Measurements from ENCODE around the gene LRRC34.

The LRRC34 gene

DNA sequence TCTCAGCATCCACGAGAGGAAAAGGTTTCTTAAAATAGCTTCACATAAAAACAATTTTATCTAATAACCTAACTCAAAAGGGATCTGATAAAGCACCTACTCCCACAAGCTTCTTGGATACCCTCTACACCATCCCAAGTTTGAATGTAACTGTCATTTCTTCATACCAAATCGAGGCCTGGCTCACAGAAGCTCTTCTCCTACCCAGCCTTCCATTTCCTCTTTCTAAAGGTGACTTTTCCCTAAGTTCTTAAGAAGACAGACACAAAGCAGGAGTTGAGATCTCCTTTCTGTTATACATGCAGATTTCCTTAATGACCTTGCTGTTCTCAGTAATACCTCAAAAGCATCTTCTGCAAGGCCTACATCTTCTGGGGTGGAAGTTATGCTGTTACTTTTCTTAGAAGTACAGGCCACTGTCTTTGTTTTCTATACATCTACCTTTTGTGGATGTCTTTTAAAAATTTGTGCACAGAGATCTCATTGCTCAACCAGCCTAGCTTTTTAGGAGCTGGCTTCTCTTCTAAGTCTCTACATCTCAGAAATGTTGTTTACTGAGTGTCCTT is 3.4 kb downstream of the LRRC34 start:
- DNase-seq (ENCODE audit: low read depth) = no peak
- TF ChIP-seq, protein P1, sequence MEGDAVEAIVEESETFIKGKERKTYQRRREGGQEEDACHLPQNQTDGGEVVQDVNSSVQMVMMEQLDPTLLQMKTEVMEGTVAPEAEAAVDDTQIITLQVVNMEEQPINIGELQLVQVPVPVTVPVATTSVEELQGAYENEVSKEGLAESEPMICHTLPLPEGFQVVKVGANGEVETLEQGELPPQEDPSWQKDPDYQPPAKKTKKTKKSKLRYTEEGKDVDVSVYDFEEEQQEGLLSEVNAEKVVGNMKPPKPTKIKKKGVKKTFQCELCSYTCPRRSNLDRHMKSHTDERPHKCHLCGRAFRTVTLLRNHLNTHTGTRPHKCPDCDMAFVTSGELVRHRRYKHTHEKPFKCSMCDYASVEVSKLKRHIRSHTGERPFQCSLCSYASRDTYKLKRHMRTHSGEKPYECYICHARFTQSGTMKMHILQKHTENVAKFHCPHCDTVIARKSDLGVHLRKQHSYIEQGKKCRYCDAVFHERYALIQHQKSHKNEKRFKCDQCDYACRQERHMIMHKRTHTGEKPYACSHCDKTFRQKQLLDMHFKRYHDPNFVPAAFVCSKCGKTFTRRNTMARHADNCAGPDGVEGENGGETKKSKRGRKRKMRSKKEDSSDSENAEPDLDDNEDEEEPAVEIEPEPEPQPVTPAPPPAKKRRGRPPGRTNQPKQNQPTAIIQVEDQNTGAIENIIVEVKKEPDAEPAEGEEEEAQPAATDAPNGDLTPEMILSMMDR (IDR thresholded peaks at IDR 0.05; ENCODE audit: control insufficient read depth, insufficient read depth, low read depth, low read length, missing control alignments) = no peak
- no peak overlapping the region for H3K4me3 ChIP-seq (ENCODE audit: control insufficient read depth, low read depth, low read length)

DNA sequence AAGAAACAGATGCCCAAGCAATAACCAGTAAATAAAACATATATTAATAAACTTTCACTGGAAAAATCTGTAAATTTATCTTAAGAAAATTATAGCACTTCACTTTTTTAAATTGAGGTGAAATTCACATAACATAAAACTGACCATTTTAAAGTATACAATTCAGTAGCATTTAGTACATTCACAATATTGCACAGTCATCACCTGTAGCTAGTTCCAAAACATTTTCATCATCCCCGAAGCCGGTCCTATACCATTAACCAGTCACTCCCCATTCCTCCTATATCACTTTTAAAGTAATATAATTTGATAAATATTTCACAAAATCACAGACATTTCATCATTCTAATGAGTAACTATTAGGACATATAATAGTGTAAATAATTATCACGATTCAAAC is 8.0 kb downstream of the LRRC34 start:
- DNase-seq (ENCODE audit: low read depth) = no peak
- no peak overlapping the region for H3K4me3 ChIP-seq (ENCODE audit: control insufficient read depth, low read depth, low read length)
- TF ChIP-seq, protein P1 (IDR thresholded peaks at IDR 0.05; ENCODE audit: control insufficient read depth, insufficient read depth, low read depth, low read length, missing control alignments) = no peak

DNA sequence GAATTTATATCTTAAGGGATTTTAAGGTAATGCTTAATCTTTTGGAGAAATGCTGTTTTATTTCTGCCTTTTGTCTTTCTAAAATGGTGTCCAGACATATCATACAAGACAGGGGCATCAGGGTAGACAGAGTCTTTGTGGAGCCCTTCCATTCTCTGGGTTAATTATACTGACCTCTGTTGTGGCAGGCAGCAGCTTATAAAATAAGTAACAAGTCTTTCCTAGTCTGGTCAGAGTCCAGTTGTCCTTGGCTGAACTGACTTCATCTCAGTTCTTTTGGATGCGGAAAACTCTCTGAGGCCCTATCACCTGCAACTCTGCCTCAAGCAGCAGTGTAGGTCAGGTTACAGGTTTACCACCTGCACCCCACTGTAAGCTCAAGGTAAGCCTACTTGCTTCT is 20.3 kb downstream of the LRRC34 start:
- TF ChIP-seq, protein P1 (IDR thresholded peaks at IDR 0.05; ENCODE audit: control insufficient read depth, insufficient read depth, low read depth, low read length, missing control alignments) = no peak
- DNase-seq (ENCODE audit: low read depth) = no peak
- no peak overlapping the region for H3K4me3 ChIP-seq (ENCODE audit: control insufficient read depth, low read depth, low read length)

DNA sequence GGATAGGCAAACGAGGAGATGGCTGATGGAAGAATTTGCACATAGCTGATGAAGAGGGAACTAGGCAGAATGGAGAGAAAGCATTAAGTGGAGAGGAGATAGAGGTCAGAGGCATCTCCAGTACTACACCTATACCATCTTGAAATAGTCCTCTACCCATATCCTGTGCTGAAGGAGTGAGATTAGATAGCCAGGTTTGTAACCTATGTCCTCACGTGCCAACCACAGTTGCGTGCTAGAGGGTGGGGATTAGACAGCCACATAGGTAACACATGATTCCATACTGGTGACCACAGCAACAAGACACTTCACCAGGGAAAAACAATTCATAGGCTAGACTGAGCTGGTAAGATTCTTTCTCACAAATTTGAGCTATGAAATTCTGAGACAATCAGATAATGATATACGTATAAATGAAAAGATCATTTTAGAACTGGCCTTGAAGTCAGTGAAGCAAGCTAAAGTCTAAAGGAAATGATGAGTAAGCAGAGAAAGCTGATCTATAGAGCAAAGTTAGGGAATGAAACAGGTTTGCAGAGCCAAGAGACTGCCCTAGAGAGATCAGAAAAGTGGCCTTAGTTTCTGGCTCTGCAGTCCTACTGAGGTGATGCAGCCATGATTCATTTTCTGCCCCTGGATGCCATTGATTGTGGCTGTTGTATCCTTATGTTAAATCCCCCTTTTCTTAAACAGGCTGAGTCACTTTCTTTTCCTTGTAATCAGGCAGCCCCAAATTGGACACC is 21.8 kb downstream of the LRRC34 start:
- H3K4me3 ChIP-seq (ENCODE audit: control insufficient read depth, low read depth, low read length) = no peak overlapping the region
- no peak for DNase-seq (ENCODE audit: low read depth)
- TF ChIP-seq, protein P1 (IDR thresholded peaks at IDR 0.05; ENCODE audit: control insufficient read depth, insufficient read depth, low read depth, low read length, missing control alignments) = no peak

DNA sequence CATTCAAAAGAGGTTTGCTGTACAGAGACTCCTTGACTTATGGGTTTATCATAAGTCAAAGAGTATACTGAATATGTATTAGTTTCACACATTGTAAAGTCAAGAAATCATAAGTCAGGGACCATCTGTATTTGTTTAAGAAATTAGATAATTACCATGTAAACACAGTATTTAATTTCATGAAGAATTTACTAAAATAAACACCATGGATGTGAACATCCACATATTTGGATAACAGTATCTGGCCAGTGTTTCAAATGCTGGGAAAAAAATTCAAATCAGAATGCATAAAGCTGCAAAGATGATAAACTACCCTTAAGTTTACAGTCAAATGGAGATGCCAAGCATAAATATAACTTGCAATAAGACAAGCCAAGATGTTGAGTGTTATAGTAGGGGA is 22.5 kb downstream of the LRRC34 start:
- H3K4me3 ChIP-seq (ENCODE audit: control insufficient read depth, low read depth, low read length) = no peak overlapping the region
- TF ChIP-seq, protein P1 (IDR thresholded peaks at IDR 0.05; ENCODE audit: control insufficient read depth, insufficient read depth, low read depth, low read length, missing control alignments) = no peak
- no peak for DNase-seq (ENCODE audit: low read depth)

DNA sequence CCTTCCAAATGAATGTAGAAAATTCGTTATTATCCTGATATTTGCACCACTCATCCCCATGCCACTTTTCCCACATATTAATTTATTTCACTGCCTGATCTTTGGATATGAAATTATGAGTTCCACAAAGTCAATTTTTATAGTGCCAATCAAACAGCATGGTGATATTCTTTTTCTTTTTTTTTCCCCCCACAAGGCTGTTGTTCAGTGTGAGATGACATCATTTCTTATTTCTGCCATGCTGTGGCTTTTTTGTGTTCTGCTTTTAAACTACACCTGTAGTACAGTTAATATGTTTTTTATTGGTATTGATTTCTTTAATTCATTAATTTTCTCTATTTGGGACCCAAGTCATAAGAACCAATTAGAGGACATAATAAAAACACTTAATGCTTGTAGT is 24.9 kb downstream of the LRRC34 start:
- no peak overlapping the region for H3K4me3 ChIP-seq (ENCODE audit: control insufficient read depth, low read depth, low read length)
- TF ChIP-seq, protein P1 (IDR thresholded peaks at IDR 0.05; ENCODE audit: control insufficient read depth, insufficient read depth, low read depth, low read length, missing control alignments) = no peak
- no peak for DNase-seq (ENCODE audit: low read depth)
